Neural cell (in vitro differentiated cells): ENCODE data around the gene RANBP3.

ENCODE experiments used
- EP300 ChIP-seq: fragments of 450-650 bp; conservative IDR thresholded peaks from 2 replicates; pipeline ENCODE4 v1.6.1; 2014; ENCODE audit warnings: antibody characterized with exemption, mild to moderate bottlenecking, moderate library complexity; ENCODE audit not compliant: poor library complexity, severe bottlenecking
- EZH2 ChIP-seq: fragments of 200-600, 300-800 bp; shearing (Covaris generic), sonication (generic); IDR thresholded peaks from 2 replicates; pipeline ENCODE4 v1.6.1; 2014; ENCODE audit warnings: antibody characterized with exemption, low read length, borderline replicate concordance, mild to moderate bottlenecking; ENCODE audit not compliant: insufficient read depth, poor library complexity, severe bottlenecking
- TAF1 ChIP-seq: IDR thresholded peaks from 2 replicates; pipeline ENCODE4 v1.6.1; 2012; ENCODE audit warnings: low read depth
- TF ChIP-seq, protein P1 (sequence below): fragments of 450-650 bp; IDR thresholded peaks from 2 replicates; pipeline ENCODE4 v1.5.1; 2014; ENCODE audit warnings: antibody characterized with exemption, mild to moderate bottlenecking, moderate library complexity; ENCODE audit not compliant: poor library complexity, severe bottlenecking

DNA sequence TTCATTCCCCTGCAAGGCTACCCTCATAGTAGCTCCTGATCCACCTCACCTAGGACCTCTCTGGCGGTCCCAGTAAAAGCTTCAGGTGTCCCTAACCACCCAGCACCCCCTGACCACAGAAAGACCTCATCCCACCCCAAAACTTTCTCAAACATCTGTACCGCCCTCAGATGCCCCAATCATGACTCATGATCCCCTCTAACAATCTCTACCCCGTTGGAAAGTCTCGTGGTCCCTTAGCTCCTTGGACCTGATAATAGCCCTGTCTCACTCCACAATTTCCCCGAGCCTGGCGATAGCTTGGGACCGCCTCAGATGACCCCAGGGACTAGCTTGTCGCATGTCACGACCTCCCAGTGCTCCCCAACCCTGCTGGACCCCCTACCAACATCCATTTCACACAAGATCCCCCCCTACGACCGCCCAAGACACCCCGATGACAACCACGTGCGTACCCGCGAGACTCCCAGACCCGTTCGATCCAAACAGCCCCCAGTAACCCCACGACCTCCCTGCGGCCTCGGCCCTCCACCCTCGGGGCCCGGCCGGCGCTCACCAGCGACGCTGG, 74.8 kb downstream of the RANBP3 start:
- TF ChIP-seq, protein P1, sequence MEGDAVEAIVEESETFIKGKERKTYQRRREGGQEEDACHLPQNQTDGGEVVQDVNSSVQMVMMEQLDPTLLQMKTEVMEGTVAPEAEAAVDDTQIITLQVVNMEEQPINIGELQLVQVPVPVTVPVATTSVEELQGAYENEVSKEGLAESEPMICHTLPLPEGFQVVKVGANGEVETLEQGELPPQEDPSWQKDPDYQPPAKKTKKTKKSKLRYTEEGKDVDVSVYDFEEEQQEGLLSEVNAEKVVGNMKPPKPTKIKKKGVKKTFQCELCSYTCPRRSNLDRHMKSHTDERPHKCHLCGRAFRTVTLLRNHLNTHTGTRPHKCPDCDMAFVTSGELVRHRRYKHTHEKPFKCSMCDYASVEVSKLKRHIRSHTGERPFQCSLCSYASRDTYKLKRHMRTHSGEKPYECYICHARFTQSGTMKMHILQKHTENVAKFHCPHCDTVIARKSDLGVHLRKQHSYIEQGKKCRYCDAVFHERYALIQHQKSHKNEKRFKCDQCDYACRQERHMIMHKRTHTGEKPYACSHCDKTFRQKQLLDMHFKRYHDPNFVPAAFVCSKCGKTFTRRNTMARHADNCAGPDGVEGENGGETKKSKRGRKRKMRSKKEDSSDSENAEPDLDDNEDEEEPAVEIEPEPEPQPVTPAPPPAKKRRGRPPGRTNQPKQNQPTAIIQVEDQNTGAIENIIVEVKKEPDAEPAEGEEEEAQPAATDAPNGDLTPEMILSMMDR: no peak
- TF ChIP-seq TAF1 (no peak), EP300 (no peak), EZH2 (no peak)
